ENCODE data around the gene EEF1B2. TPM values are rescaled to one million over a fixed set of nuclear protein-coding genes. Genes with fewer than 3 reads are reported as not detected.
A peak's percentile ranks its signal among the peaks of the same experiment; 100 is the strongest.

EEF1B2 gene
- total and polyA plus RNA-seq, 2 of the 13 experiments (the other 11 are each of a cell fraction or from before 2014, with no cell fraction given), result 1,284 to 1,731 TPM

GRCh38 chr2:206158563-206159345, 941 bp upstream of the EEF1B2 start (continued):
- TF ChIP-seq ZNF34 (CRISPR knock-in tag; IDR thresholded peaks at IDR 0.05; ENCODE audit: borderline replicate concordance) (peak; percentile 59; the same call in 1 of the 2 replicates), FOXP1 (IDR thresholded peaks at IDR 0.05) (no peak), FOXP1 (CRISPR knock-in tag; IDR thresholded peaks at IDR 0.05) (no peak), MED13 (CRISPR knock-in tag; IDR thresholded peaks at IDR 0.05) (no peak; the same call in 1 of the 2 replicates), ZNF546 (CRISPR knock-in tag; conservative IDR thresholded peaks at IDR 0.05) (no peak), ZNF101 (CRISPR knock-in tag; IDR thresholded peaks at IDR 0.05; ENCODE audit: borderline replicate concordance, low read depth) (peak; percentile 51; the same call in 1 of the 2 replicates), ZSCAN22 (CRISPR knock-in tag; IDR thresholded peaks at IDR 0.05) (0 out of 2 replicates have a peak, but pooled peaks have one; percentile 46), ZNF703 (CRISPR knock-in tag; IDR thresholded peaks at IDR 0.05; ENCODE audit: borderline replicate concordance) (0 out of 2 replicates have a peak, but pooled peaks have one; percentile 59), ZNF660 (CRISPR knock-in tag; IDR thresholded peaks at IDR 0.05; ENCODE audit: borderline replicate concordance, low read depth) (no peak), LCORL (IDR thresholded peaks at IDR 0.05) (no peak), LCORL (CRISPR knock-in tag; IDR thresholded peaks at IDR 0.05) (no peak), MEF2D (CRISPR knock-in tag; IDR thresholded peaks at IDR 0.05) (no peak), AKNA (CRISPR knock-in tag; IDR thresholded peaks at IDR 0.05; ENCODE audit: borderline replicate concordance) (peak; percentile 15; the same call in 1 of the 2 replicates), ZNF615 (CRISPR knock-in tag; IDR thresholded peaks at IDR 0.05; ENCODE audit: borderline replicate concordance) (no peak), ZFP90 (CRISPR knock-in tag; IDR thresholded peaks at IDR 0.05; ENCODE audit: borderline replicate concordance) (0 out of 2 replicates have a peak, but pooled peaks have one; percentile 53), MAFF (IDR thresholded peaks at IDR 0.05; ENCODE audit: low read depth, low read length) (no peak), CHD2 (IDR thresholded peaks at IDR 0.05; ENCODE audit: low read depth, low read length) (no peak), PRPF4 (IDR thresholded peaks at IDR 0.05; ENCODE audit: low read depth, low read length, poor library complexity, severe bottlenecking) (no peak), SMYD3 (CRISPR knock-in tag; IDR thresholded peaks at IDR 0.05) (no peak), ZEB1 (IDR thresholded peaks at IDR 0.05; ENCODE audit: insufficient replicate concordance, low read depth) (no peak), ZNF30 (CRISPR knock-in tag; IDR thresholded peaks at IDR 0.05) (0 out of 2 replicates have a peak, but pooled peaks have one; percentile 45), HOXA5 (CRISPR knock-in tag; IDR thresholded peaks at IDR 0.05) (no peak), ZKSCAN5 (CRISPR knock-in tag; IDR thresholded peaks at IDR 0.05) (no peak), ZNF383 (CRISPR knock-in tag; IDR thresholded peaks at IDR 0.05; ENCODE audit: borderline replicate concordance) (peak; percentile 91; the same call in 1 of the 2 replicates)
- TF ChIP-seq, protein P1, sequence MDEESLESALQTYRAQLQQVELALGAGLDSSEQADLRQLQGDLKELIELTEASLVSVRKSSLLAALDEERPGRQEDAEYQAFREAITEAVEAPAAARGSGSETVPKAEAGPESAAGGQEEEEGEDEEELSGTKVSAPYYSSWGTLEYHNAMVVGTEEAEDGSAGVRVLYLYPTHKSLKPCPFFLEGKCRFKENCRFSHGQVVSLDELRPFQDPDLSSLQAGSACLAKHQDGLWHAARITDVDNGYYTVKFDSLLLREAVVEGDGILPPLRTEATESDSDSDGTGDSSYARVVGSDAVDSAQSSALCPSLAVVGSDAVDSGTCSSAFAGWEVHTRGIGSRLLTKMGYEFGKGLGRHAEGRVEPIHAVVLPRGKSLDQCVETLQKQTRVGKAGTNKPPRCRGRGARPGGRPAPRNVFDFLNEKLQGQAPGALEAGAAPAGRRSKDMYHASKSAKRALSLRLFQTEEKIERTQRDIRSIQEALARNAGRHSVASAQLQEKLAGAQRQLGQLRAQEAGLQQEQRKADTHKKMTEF (CRISPR knock-in tag; IDR thresholded peaks at IDR 0.05), result no peak
